Superior temporal gyrus (tissue), 1 donor: ENCODE measurements around the gene NCR3LG1.

Experiments
- DNase-seq: peaks from one replicate; pipeline ENCODE4 v3.0.0-alpha.2; 2016; ENCODE audit errors: extremely low spot score

NCR3LG1 gene

GRCh38 chr11:17351510-17352176 lies at the start of gene NCR3LG1:
Gene NCR3LG1 (plus strand): TSS chr11:17351800. CDS start chr11:17351970, 170 bp downstream.
- peak; percentile 34 for DNase-seq

- DNase-seq: no peak
These were observed 38.0 kb upstream of the NCR3LG1 start for GRCh38 chr11:17313349-17314231.

GRCh38 chr11:17314232-17314547 lies 37.4 kb upstream of the NCR3LG1 start:
- no peak for DNase-seq

- DNase-seq: no peak
These were observed 36.6 kb upstream of the NCR3LG1 start for GRCh38 chr11:17314904-17315426.

- no peak for DNase-seq
These were observed 22.6 kb upstream of the NCR3LG1 start for GRCh38 chr11:17328871-17329494.

- DNase-seq: no peak
These were observed 19.9 kb upstream of the NCR3LG1 start for GRCh38 chr11:17331669-17332068.

GRCh38 chr11:17333799-17334586 lies 17.6 kb upstream of the NCR3LG1 start:
- no peak for DNase-seq

- no peak for DNase-seq
These were observed 8.3 kb upstream of the NCR3LG1 start for GRCh38 chr11:17343257-17343656.

- DNase-seq: no peak
These were observed 7.7 kb upstream of the NCR3LG1 start for GRCh38 chr11:17343907-17344306.

- no peak for DNase-seq
These were observed 3.9 kb upstream of the NCR3LG1 start for GRCh38 chr11:17347676-17348075.

- no peak for DNase-seq
These were observed 987 bp upstream of the NCR3LG1 start for GRCh38 chr11:17350455-17351171.

GRCh38 chr11:17351172-17351509 lies 459 bp upstream of the NCR3LG1 start:
- peak; percentile 29 for DNase-seq

- DNase-seq: peak; percentile 62
These were observed 1.6 kb downstream of the NCR3LG1 start for GRCh38 chr11:17352950-17353820.

GRCh38 chr11:17353821-17354600 lies 2.4 kb downstream of the NCR3LG1 start:
- peak; percentile 60 for DNase-seq

- peak; percentile 82 for DNase-seq
These were observed 3.0 kb downstream of the NCR3LG1 start for GRCh38 chr11:17354601-17354991.

GRCh38 chr11:17366495-17366894 lies 14.9 kb downstream of the NCR3LG1 start:
- DNase-seq: no peak

- DNase-seq: peak; percentile 17
These were observed 17.0 kb downstream of the NCR3LG1 start for GRCh38 chr11:17368551-17368950.

- no peak for DNase-seq
These were observed 17.5 kb downstream of the NCR3LG1 start for GRCh38 chr11:17369094-17369493.

GRCh38 chr11:17369684-17370243 lies 18.2 kb downstream of the NCR3LG1 start:
- DNase-seq: no peak
